Nucleus accumbens (tissue), 56 donors: ENCODE measurements around the gene CNTNAP2.
A peak's percentile ranks its signal among the peaks of the same experiment; 100 is the strongest.
"Not testable (repeated sequence)": the region's sequence is repeated elsewhere in the genome, so short reads cannot be mapped to it uniquely, and the experiment has no call there.

Experiments used
- DNase-seq, 56 donors: peaks; one replicate each; lab custom pipeline; 2025; lab: John Stamatoyannopoulos, UW

Gene CNTNAP2

DNA sequence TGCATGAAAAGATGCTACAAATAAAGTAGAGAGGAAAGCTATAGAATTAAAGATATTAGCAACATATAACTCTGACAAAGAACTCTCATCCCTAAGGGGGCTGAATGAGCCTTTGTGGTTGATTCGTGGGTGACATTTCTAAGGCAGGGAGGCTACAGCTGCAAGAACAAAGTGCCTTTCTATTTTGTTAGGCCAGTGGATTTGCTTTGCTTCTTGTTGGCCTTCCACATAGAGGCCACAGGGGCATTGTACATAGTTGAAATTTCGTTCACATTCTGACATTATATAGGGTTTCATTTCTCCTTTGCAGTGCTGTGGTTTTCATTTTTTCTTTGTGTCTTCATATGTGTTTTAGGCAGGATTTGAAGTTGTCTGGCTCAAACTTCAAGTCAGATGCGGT lies 1654.7 kb downstream of the CNTNAP2 start:
- DNase-seq = peak in 30 of 56 donors; percentile 7 to 67 (median 30)

- no peak for DNase-seq
These were observed 1657.9 kb downstream of the CNTNAP2 start for GRCh38 chr7:147774461-147774860.

DNA sequence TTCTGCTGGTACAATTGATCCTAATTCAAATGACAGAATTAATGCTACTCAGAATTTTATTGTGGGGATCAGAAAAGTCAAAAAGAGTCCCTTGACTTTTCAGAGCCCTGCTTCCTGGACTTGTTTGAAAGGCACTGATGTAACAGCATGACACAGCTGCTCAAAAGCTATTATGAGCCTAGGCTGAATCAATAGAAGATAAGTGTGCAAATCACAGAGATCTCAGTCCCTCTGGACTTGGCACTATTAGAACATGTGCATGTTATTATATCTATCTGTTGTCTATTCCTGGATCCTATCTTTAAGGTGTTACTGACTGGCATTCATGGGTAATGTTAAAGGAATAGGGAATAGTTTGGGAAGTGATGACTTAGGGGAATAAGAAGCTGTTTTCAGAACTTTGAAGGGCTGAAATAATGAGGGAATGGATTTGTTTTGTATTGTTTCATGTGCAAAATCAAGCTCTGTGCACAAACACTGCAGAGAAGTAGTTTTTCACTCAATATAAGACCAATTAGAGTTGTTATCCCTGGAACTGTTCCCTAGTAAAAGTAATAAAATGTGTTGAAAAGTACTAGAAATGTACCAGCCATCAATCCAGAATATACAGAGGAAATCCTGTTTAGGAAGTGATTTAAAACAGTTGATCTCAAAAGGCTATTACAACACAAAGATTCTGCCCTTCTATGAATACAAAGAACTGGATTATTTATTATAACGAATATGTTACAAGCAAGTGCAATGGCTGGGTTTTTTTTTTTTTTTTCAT lies 1659.1 kb downstream of the CNTNAP2 start:
- DNase-seq = no peak

- no peak for DNase-seq
These were observed 1660.7 kb downstream of the CNTNAP2 start for GRCh38 chr7:147777309-147777708.

DNA sequence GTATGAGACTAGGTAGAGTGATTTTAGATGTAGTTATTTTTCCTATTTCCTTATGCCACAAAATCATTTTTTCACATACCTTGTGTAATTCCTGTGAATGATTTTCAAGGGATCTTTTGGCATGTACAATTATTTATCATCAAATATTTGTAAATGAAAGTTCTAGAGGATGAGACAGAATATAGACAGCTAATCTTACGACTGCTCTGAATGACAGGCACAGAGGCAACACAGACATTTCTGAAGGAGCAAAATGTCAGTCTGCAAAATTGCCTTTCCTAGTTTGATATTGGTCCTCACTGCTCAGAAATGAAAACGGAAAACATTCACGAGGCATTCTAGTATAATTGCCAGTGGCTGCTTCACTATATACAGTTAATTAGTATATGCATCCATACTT lies 1663.3 kb downstream of the CNTNAP2 start:
- DNase-seq = no peak

GRCh38 chr7:147796581-147796980 lies 1680.0 kb downstream of the CNTNAP2 start:
- no peak for DNase-seq

- DNase-seq = no peak
These were observed 1681.4 kb downstream of the CNTNAP2 start for GRCh38 chr7:147798001-147798400.

GRCh38 chr7:147801762-147802161 lies 1685.2 kb downstream of the CNTNAP2 start:
- DNase-seq = not testable (repeated sequence)

DNA sequence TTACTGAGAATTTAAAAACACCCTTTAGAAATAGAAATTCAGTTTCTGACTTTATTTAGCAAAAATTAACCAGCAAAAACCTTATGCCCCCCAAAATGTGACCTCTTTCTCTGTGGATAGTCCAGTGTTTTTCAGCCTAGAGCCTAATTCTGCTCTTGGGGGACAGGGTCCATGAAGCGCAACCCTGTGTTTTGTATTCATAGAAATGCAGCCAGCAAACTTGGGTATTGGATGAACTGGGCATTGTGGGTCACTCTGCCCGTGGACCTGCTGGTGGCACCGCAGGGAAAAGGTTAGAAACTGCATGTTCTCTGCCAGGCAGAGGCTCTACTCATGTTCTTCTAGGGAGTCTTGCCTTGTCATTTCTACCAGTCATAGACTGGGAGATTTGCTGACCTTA lies 1686.5 kb downstream of the CNTNAP2 start:
- no peak for DNase-seq

GRCh38 chr7:147803606-147804005 lies 1687.0 kb downstream of the CNTNAP2 start:
- no peak for DNase-seq

- no peak for DNase-seq
These were observed 1687.4 kb downstream of the CNTNAP2 start for GRCh38 chr7:147804032-147804431.

DNA sequence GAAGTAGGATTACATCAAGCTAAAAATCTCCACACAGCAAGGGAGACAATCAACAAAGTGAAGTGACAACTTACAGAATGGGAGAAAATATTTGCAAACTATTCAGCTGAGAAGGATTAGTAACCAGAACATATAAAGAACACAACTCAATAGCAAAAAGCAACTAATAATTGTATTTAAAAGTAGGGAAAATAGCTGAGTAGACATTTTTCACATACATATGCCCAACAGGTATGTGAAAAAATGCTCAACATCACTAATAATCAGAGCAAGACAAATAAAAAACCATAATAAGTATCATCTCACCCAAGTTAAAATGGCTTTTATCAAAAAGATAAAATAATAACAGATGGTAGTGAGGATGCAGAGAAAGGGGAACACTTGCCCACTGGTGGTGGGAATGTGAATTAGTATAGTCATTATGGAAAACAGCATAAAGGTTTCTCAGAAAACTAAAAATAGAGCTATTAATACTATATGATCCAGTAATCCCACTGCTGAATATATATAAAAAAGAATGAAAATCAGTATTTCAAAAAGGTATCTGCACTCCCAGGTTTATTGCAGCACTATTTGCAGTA lies 1689.5 kb downstream of the CNTNAP2 start:
- DNase-seq = no peak

DNA sequence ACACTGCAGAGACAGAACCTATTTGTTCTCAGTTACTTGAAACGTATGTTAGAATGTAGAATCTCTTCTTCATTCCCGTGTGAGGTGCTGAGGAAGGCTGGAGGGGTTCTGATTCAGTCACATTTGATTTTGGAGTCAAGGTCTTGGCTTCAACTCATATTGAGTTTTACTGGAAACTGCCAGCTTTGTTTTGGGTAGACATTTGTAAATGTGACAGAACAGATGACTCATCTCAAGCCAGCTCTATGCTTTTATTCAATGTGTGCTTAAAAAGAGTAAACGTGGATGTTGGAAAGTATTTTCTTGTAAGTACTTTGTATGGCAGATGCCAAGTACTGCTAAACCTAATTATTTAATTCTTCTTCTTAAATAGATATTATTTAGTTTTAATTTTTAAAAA lies 1693.2 kb downstream of the CNTNAP2 start:
- DNase-seq = no peak

- no peak for DNase-seq
These were observed 1693.7 kb downstream of the CNTNAP2 start for GRCh38 chr7:147810269-147810668.

DNA sequence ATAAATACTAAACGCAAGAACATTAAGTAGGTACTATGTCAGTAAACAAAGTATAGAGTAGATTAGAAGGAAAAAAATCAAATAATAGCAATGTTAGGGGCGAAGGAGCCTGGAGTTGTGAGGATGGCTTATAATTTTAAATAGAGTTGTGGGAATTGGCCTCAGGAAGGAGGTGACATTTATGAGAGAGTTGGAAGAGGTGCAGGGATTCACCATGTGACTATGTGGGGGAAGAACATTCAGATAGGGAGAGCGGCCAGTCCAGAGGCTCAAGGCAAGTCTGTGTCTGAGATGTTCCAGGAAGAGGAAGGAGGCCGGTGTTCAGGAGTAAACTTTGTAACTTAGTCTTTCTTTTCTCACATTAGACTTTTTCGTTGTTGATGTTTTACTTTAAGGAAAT lies 1695.3 kb downstream of the CNTNAP2 start:
- DNase-seq = no peak

DNA sequence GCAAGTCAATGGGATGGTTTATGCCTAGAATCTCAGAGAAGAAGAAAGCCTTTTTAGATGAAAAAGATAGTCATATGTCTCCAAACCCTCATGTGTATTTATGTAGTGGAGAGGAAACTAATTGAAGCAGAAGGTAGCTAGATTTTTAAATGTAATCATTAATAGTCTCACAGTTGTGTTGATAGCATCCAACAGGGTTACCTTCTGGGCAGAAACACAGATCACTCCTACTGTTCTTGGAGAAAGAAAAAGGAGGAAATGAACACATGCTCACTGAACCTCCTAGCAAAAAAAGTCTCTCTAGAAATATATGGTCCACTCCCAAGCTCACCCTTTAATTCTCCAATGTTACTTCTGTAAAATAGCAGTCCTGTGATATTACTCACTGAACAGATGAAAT lies 1696.7 kb downstream of the CNTNAP2 start:
- no peak for DNase-seq

DNA sequence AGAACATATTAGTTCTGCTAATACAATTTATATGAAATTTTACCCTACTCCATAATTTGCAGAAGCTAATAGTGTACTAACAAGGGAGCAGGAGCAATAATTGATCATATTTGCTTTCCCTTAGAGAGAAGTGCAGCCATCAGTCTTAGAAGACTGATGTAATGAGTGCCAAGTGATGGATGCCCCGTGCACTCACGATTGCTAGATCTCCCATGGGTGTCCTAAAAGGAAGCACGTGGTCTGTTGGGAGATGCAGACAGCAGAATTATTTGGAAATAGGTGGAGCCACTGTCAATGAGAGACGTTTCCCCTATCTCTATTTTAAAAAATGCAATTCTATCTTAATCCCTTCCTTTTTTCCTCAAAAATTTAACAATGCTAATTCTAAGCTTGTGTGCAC lies 1701.7 kb downstream of the CNTNAP2 start:
- DNase-seq = no peak

DNA sequence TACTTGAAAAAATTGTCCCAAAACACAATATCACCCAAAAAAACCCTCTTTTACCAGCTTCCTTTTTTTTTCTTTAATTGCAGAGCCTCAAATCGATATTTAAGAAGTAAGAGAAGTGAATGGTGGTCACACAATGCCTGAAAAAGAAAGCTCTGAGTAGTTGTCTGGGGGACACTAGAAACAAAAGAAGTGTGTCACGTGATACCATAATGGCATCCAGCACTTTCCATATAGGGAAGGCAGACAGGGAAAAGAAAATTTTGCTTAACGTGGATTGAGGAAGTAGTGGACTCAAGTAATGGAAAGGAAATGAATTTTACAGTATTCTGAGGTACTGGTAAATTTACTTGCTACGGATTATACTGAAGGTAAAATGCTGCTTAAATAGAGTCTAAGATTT lies 1708.1 kb downstream of the CNTNAP2 start:
- no peak for DNase-seq

DNA sequence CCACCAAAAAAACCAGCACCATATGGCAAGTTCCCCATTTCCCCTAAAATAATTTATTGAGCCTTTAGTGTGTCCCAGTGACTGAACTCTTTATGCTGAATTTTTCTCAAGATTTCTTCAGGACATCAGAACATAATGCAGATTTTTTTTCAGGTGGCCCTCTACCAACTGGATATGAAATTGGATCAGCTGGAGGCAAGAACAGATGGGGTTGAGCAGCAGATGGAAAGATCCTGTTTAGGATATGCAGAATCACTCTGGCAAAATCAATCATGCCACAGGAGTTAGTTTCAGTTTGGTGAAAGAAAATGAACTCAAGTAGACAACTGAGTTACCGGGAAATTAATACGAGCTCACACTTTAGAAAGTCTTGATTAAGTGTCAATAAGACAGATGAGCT lies 1712.4 kb downstream of the CNTNAP2 start:
- no peak for DNase-seq

DNA sequence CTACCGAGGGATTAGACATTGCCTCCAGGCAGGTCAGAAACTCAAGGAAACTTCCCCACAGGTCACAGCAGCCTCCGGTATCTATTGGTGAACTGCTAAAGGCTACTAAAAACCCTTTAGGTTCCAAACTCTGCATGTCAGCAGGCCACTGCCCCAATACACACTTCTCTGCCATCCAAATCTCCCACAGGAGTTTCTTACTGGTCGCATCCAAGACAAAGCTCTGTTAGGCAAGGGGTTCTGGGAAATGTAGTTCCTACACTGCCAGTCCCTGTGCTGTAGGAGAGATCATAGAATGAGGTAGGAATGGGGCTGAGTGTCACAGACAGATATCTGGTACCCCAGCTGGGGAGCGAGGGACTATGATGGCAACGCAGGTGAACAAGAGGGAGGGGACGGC lies 1717.0 kb downstream of the CNTNAP2 start:
- peak in 2 of 56 donors; percentile 2 to 6 for DNase-seq

DNA sequence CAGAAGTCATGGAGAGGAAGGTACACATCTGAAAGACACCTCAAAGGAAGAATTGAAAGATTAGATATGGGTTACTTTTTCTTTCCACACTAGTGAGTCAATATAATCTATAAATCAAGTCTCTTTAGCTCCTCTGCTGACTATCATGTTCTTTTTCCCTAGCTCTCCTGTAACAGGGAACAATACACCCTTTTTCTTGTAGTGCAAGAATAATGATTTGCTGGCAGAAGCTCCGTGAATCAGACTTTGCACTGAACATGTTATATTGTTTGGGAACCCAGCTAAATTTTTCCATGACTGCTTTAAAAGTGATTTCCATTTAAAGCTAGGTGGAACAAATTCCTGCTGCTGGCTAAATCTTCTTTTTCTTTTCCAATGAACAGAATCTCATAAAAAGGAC lies 1717.4 kb downstream of the CNTNAP2 start:
- DNase-seq = no peak

GRCh38 chr7:147852833-147853232 lies 1736.2 kb downstream of the CNTNAP2 start:
- DNase-seq = no peak
